Gastrocnemius medialis (tissue), 4 donors: Measurements from ENCODE around the gene ZNF592.
A peak's percentile ranks its signal among the peaks of the same experiment; 100 is the strongest.

ENCODE experiments used
- CTCF ChIP-seq, 5 experiments: fragments of 450-650 bp in 3 of 5; fragments of 200-600 bp in 2 of 5; sonication (generic) in 2 of 5; IDR thresholded peaks in 4 of 5; conservative IDR thresholded peaks in 1 of 5; 1 replicate in 4 of 5; 2 replicates in 1 of 5; pipeline ENCODE4 v1.5.1; 2016 to 2019; ENCODE audit warnings: antibody characterized with exemption in 5 of 5, mild to moderate bottlenecking in 3 of 5, moderate library complexity in 3 of 5
- POLR2A ChIP-seq, 2 donors: fragments of 450-650 bp; IDR thresholded peaks; one replicate each; pipeline ENCODE4 v1.6.1; 2017; ENCODE audit warnings: antibody characterized with exemption in 2 of 2, mild to moderate bottlenecking in 2 of 2, moderate library complexity in 2 of 2

- TF ChIP-seq CTCF (IDR thresholded peaks at IDR 0.05 in 4 of 5, conservative IDR thresholded peaks at IDR 0.05 in 1 of 5): no peak
- peak; percentile 74 to 87 for TF ChIP-seq POLR2A (IDR thresholded peaks at IDR 0.05)
Measured at GRCh38 chr15:84828086-84828908, 79.9 kb downstream of the ZNF592 start.
